Right atrium auricular region (tissue), 2 donors: ENCODE results near the gene CER1. TPM values are rescaled to one million over a fixed set of nuclear protein-coding genes. Genes with fewer than 3 reads are reported as not detected.

Experiments
- DNase-seq: peaks from one replicate; pipeline ENCODE4 v3.0.0-alpha.2; 2019; ENCODE audit warnings: low spot score
- H3K27ac ChIP-seq, 2 donors: fragments of 200-600 bp; sonication (generic); 1 replicate in 1 of 2; 2 replicates in 1 of 2; pipeline ENCODE4 v1.5.1; 2016 to 2019
- H3K27me3 ChIP-seq, 2 donors: fragments of 200-600 bp; sonication (generic); one replicate each; pipeline versions ENCODE4 v1.5.1 to v1.6.0; 2017 to 2019
- H3K36me3 ChIP-seq: fragments of 200-600 bp; sonication (generic); one replicate; pipeline ENCODE4 v1.5.1; 2016
- H3K4me1 ChIP-seq, 2 donors: fragments of 200-600 bp; sonication (generic); one replicate each; pipeline versions ENCODE4 v1.5.1 to v1.6.0; 2017 to 2019
- H3K4me3 ChIP-seq, 2 donors: fragments of 200-600 bp; sonication (generic); 1 replicate in 1 of 2; 2 replicates in 1 of 2; pipeline ENCODE4 v1.5.1; 2017 to 2019; ENCODE audit warnings: mild to moderate bottlenecking in 1 of 2, moderate library complexity in 1 of 2
- H3K9me3 ChIP-seq, 2 donors: fragments of 200-600 bp; sonication (generic); one replicate each; pipeline ENCODE4 v1.5.1; 2019
- total RNA-seq, 2 donors: library from RNA; depleted of rRNA; stranded (reverse); fragments of >200 nt; gene quantifications; one replicate each; pipeline ENCODE4 v1.1.0, GENCODE V29; 2016
- TF ChIP-seq, protein P1 (sequence below), 2 donors: fragments of 200-600 bp; sonication (generic); IDR thresholded peaks; one replicate each; pipeline ENCODE4 v1.5.1; 2019; ENCODE audit warnings: antibody characterized with exemption in 2 of 2

Gene CER1
- total RNA-seq, 2 donors from 2014 or later: not detected

DNA sequence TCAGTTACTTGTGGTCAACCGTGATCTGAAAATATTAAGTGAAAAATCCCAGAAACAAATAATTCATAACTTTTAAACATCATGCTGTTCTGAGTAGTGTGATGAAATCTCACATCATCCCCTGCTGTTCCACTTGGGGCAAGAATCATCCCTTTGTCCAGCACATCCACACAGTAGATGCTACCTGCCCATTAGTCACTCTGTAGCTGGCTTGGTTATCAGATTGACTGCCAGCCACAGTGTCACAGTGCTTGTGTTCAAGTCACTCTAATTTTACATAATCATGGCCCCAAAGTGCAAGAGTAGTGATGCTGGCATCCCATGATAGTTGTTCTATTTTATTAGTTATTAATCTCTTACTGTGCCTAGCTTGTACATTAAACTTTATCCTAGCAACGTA lies 39.1 kb upstream of the CER1 start:
- TF ChIP-seq, protein P1, sequence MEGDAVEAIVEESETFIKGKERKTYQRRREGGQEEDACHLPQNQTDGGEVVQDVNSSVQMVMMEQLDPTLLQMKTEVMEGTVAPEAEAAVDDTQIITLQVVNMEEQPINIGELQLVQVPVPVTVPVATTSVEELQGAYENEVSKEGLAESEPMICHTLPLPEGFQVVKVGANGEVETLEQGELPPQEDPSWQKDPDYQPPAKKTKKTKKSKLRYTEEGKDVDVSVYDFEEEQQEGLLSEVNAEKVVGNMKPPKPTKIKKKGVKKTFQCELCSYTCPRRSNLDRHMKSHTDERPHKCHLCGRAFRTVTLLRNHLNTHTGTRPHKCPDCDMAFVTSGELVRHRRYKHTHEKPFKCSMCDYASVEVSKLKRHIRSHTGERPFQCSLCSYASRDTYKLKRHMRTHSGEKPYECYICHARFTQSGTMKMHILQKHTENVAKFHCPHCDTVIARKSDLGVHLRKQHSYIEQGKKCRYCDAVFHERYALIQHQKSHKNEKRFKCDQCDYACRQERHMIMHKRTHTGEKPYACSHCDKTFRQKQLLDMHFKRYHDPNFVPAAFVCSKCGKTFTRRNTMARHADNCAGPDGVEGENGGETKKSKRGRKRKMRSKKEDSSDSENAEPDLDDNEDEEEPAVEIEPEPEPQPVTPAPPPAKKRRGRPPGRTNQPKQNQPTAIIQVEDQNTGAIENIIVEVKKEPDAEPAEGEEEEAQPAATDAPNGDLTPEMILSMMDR (IDR thresholded peaks at IDR 0.05): no peak
- no peaks in the 10 kb centered on the region for H3K4me1 ChIP-seq
- no peaks in the 10 kb centered on the region for H3K9me3 ChIP-seq
- no peaks in the 10 kb centered on the region for H3K36me3 ChIP-seq
- no peak for DNase-seq
- H3K27me3 ChIP-seq: no peaks in the 10 kb centered on the region
- no peak overlapping the region for H3K27ac ChIP-seq
- H3K4me3 ChIP-seq: no peak overlapping the region

DNA sequence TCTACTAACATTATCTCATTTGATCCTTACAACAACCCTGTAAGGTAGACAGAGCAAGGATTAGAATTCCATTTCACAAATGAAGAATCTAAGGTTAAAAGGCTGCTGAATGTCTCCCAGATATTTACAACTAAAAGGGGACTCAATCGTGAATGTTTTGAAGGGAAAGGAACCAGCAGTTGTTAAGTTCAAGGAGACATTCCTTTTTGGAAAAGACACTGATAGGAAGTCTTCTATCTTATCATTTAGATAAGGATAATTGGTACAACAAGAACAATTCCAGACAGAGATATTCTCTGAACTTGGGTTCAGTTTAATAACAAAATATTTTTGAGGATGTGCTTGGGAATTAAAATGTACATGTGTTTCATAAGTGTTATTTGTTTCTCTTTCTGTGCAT lies 37.5 kb upstream of the CER1 start:
- DNase-seq: no peak
- Histone ChIP-seq H3K27ac (no peak overlapping the region), H3K4me3 (no peak overlapping the region), H3K9me3 (no peaks in the 10 kb centered on the region), H3K4me1 (no peaks in the 10 kb centered on the region), H3K27me3 (no peaks in the 10 kb centered on the region), H3K36me3 (no peaks in the 10 kb centered on the region)
- TF ChIP-seq, protein P1 (IDR thresholded peaks at IDR 0.05): no peak

DNA sequence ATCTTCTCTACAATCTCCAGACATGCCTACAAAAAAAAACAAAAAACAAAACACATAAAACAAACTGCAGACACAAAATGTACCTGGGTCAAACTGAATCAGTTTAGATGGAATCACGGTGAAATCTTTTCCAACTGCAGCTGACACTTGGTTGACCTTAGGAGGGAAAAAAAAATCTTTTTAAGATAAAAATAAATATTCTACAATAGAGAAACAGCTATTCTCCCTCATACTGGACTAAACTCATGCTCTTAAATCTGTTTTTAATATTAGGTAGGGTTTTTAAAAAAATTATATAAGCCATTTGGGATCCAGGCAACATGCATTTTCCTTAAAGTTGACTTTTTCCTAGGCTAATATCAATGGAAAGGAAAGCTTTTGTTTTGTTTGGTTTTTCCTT lies 33.8 kb upstream of the CER1 start:
- TF ChIP-seq, protein P1 (IDR thresholded peaks at IDR 0.05): no peak
- Histone ChIP-seq H3K4me3 (no peak overlapping the region), H3K4me1 (no peaks in the 10 kb centered on the region), H3K9me3 (no peaks in the 10 kb centered on the region), H3K27me3 (no peaks in the 10 kb centered on the region), H3K36me3 (no peaks in the 10 kb centered on the region), H3K27ac (no peak overlapping the region)
- DNase-seq: no peak

DNA sequence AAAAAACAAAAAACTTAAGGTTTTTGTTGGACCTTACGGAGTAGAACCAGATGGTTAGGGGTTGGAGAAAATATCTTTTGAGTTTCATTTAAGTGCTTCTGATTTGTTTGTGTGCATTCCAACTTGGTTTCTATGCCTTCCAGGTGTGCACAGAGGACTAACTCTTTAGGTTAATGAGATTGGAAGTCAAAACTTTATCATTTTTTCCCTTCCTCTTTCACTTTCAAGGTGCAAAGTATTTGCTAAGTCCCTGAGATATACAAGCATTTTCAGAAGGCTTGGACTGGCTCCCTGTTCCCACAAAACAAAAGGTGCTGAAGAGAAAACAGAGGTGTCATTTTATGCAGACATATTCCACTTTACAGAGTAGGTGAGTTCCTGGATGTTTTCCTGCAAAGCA lies 30.3 kb upstream of the CER1 start:
- no peaks in the 10 kb centered on the region for H3K4me1 ChIP-seq
- no peak overlapping the region for H3K4me3 ChIP-seq

DNA sequence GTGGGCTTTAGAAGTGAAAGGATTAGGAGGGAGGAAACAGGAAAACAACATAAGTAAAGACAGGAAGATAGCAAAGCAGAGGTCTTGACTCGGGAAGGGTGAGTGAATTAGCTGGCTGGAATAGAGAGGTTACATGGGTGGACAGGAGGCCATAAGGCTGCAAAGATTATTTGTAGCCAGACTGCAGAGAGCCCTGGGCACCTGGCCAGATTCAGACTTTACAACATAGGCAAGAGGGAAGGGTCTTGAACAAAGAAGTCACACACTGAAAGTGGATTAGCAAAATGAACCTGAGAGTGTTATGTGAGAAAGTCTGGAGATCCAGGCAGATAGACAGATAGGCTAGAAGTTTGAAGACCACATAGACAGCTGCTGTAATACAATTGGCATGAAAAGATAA lies 29.7 kb upstream of the CER1 start:
- Histone ChIP-seq H3K4me3 (no peak overlapping the region), H3K27ac (no peak overlapping the region), H3K27me3 (no peaks in the 10 kb centered on the region), H3K9me3 (no peaks in the 10 kb centered on the region), H3K36me3 (no peaks in the 10 kb centered on the region), H3K4me1 (no peaks in the 10 kb centered on the region)
- DNase-seq: no peak
- TF ChIP-seq, protein P1 (IDR thresholded peaks at IDR 0.05): no peak

More for the DNA sequence above, 30.3 kb upstream of the CER1 start:
- TF ChIP-seq, protein P1 (IDR thresholded peaks at IDR 0.05): no peak
- Histone ChIP-seq H3K36me3 (no peaks in the 10 kb centered on the region), H3K27me3 (no peaks in the 10 kb centered on the region), H3K27ac (no peak overlapping the region), H3K9me3 (no peaks in the 10 kb centered on the region)
- DNase-seq: no peak

DNA sequence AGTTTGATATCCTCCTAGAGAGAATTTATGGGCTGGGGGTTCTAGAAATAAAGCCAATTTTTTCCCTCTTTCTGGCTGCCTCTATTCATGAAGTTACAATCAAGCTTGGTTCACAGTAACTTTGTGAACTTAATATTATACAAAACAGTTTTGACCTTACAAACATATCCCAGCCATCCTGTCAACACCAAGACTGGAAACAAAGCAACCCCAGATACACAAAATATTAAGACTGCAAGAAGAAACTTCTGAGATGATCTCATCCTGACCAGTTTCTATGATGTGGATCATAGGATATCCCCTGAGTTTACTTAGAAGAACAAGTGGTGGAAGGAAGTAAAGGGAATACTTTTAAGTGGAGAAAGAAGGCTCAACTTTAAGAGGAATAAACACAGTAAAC lies 28.3 kb upstream of the CER1 start:
- Histone ChIP-seq H3K9me3 (no peaks in the 10 kb centered on the region), H3K27me3 (no peaks in the 10 kb centered on the region), H3K4me1 (no peaks in the 10 kb centered on the region), H3K27ac (no peak overlapping the region), H3K36me3 (no peaks in the 10 kb centered on the region), H3K4me3 (no peak overlapping the region)
- no peak for DNase-seq
- TF ChIP-seq, protein P1 (IDR thresholded peaks at IDR 0.05): no peak
